Panc1 (cell line): ENCODE data around the gene SERINC3.
"Not testable (repeated sequence)": the region's sequence is repeated elsewhere in the genome, so short reads cannot be mapped to it uniquely, and the experiment has no call there.

ENCODE experiments used
- CTCF ChIP-seq: fragments of 450-650 bp; IDR thresholded peaks from 2 replicates; pipeline ENCODE4 v1.5.1; 2017; ENCODE audit warnings: mild to moderate bottlenecking
- TF ChIP-seq, protein P1 (sequence below), 2 experiments: IDR thresholded peaks; 2 replicates each; pipeline ENCODE4 v1.6.1; 2011 to 2012; ENCODE audit warnings: low read depth in 2 of 2, control low read depth in 1 of 2, low read length in 1 of 2, mild to moderate bottlenecking in 1 of 2, moderate library complexity in 1 of 2; ENCODE audit not compliant: insufficient read depth in 1 of 2

DNA sequence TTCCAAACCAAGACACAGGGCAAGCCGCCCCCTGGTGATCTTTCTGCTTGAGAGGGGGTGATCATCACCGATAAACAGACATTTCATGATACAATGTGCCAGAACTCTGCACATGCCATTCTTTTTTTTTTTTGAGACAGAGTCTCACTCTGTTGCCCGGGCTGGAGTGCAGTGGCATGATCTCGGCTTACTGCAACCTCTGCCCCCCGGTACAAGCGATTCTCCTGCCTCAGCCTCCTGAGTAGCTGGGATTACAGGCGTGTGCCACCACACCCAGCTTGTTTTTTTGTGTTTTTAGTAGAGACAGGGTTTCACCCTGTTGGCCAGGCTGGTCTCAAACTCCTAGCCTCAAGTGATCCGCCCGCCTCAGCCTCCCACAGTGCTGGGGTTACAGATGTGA lies 49.6 kb downstream of the SERINC3 start:
- not testable (repeated sequence) for TF ChIP-seq CTCF
- TF ChIP-seq, protein P1, sequence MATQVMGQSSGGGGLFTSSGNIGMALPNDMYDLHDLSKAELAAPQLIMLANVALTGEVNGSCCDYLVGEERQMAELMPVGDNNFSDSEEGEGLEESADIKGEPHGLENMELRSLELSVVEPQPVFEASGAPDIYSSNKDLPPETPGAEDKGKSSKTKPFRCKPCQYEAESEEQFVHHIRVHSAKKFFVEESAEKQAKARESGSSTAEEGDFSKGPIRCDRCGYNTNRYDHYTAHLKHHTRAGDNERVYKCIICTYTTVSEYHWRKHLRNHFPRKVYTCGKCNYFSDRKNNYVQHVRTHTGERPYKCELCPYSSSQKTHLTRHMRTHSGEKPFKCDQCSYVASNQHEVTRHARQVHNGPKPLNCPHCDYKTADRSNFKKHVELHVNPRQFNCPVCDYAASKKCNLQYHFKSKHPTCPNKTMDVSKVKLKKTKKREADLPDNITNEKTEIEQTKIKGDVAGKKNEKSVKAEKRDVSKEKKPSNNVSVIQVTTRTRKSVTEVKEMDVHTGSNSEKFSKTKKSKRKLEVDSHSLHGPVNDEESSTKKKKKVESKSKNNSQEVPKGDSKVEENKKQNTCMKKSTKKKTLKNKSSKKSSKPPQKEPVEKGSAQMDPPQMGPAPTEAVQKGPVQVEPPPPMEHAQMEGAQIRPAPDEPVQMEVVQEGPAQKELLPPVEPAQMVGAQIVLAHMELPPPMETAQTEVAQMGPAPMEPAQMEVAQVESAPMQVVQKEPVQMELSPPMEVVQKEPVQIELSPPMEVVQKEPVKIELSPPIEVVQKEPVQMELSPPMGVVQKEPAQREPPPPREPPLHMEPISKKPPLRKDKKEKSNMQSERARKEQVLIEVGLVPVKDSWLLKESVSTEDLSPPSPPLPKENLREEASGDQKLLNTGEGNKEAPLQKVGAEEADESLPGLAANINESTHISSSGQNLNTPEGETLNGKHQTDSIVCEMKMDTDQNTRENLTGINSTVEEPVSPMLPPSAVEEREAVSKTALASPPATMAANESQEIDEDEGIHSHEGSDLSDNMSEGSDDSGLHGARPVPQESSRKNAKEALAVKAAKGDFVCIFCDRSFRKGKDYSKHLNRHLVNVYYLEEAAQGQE (IDR thresholded peaks at IDR 0.05; ENCODE audit: insufficient read depth in 1 of 2, low read depth in 2 of 2, low read length in 1 of 2), result not testable (repeated sequence)
